Right lobe of liver (tissue), 4 donors: ENCODE measurements around the gene LRBA.

ENCODE experiments used
- CTCF ChIP-seq, 4 donors: fragments of 200-600 bp in 3 of 4; fragments of 450-650 bp in 1 of 4; IDR thresholded peaks; one replicate each; pipeline versions ENCODE4 v1.5.1 to v1.8.0; 2016 to 2022; ENCODE audit warnings: antibody characterized with exemption in 4 of 4, mild to moderate bottlenecking in 2 of 4
- POLR2A ChIP-seq: fragments of 450-650 bp; IDR thresholded peaks from one replicate; pipeline ENCODE4 v1.6.1; 2017; ENCODE audit warnings: antibody characterized with exemption, mild to moderate bottlenecking
- donor health status: DM: no; HTN: no; CAD: no.
- donor health status: DM: no; HTN: no; CAD: no.
- donor health status: DM: no; HTN: yes; CAD: no.

GRCh38 chr4:151046609-151047008 is 31.5 kb upstream of the LRBA start:
- TF ChIP-seq CTCF (IDR thresholded peaks at IDR 0.05) (no peak), POLR2A (no peak)
